Stimulated activated naive B cell treated with anti-CD40 and anti-IgM and Interleukin-4, amounts not matched to agents 10 μg/mL and 1 μg/mL and 100 μg/mL, for 72 hours (primary cell): ENCODE measurements around the gene ZNF586.
"Not testable (repeated sequence)": the region's sequence is repeated elsewhere in the genome, so short reads cannot be mapped to it uniquely, and the experiment has no call there.

Experiments used
- ATAC-seq, 2 donors: fragments of 150-1000 bp; cut with Tn5 transposase; replicated peaks; 2 replicates each; pipeline ENCODE4 v1.10.0; 2021; ENCODE audit warnings: moderate library complexity in 1 of 2
- DNase-seq: peaks from one replicate; pipeline ENCODE4 v3.0.0; 2021
- H3K27ac Mint-ChIP-seq: one replicate; pipeline ENCODE4 v1.8.0; 2022; ENCODE audit warnings: mild to moderate bottlenecking, mixed read lengths
- H3K27me3 Mint-ChIP-seq, 2 donors: one replicate each; pipeline ENCODE4 v1.8.0; 2022; ENCODE audit warnings: mixed read lengths in 2 of 2
- H3K36me3 Mint-ChIP-seq, 2 donors: one replicate each; pipeline ENCODE4 v1.8.0; 2022; ENCODE audit warnings: mixed read lengths in 2 of 2, mild to moderate bottlenecking in 1 of 2
- H3K4me1 Mint-ChIP-seq, 2 donors: one replicate each; pipeline ENCODE4 v1.8.0; 2022; ENCODE audit warnings: mixed read lengths in 2 of 2, mild to moderate bottlenecking in 1 of 2
- H3K4me3 Mint-ChIP-seq, 2 donors: one replicate each; pipeline ENCODE4 v1.8.0; 2022; ENCODE audit warnings: mild to moderate bottlenecking in 2 of 2, mixed read lengths in 2 of 2, moderate library complexity in 1 of 2
- H3K9me3 Mint-ChIP-seq, 2 donors: one replicate each; pipeline ENCODE4 v1.8.0; 2022; ENCODE audit warnings: mixed read lengths in 2 of 2, mild to moderate bottlenecking in 1 of 2

The ZNF586 gene

GRCh38 chr19:57773488-57773887, 4.0 kb downstream of the ZNF586 start:
- Mint-ChIP-seq H3K27ac (peak overlapping the region; percentile 65), H3K27me3 (no peaks in the 10 kb centered on the region), H3K9me3 (peaks cover 5 to 6% of the 10 kb centered on the region in 2 donors), H3K4me1 (peaks cover 44 to 82% of the 10 kb centered on the region in 2 donors), H3K4me3 (peak overlapping the region; percentile 56 to 59), H3K36me3 (peaks cover 55 to 76% of the 10 kb centered on the region in 2 donors)
- DNase-seq (no peak), ATAC-seq (no peak)

DNA sequence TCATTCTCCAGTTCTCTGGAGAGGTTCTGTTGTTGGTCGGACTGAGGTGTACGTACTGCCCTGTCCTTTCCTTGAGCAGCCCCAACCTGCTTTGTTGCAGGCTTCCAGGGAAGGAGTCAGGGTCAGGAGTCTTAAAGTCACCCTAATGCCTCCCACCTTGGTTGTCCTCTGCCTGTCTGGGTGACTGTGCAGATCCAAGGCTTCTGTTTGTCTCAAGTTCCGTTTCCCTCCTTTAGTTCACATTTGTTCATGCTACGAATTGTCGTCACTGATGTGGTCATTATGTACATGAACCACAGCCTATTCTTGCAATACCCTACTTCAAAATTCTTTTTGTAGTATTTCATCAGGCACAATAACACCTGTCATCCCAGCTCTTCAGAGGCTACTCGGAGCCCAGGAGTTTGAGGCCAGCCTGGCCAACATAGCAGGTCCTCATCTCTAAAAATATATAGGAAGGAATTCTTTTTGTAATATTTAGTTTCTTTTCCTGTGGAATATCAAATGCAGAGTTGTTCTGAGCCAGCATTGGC, 7.4 kb downstream of the ZNF586 start:
- Mint-ChIP-seq H3K27me3 (no peaks in the 10 kb centered on the region), H3K9me3 (peaks cover 12 to 14% of the 10 kb centered on the region in 2 donors), H3K4me1 (peaks cover 39 to 64% of the 10 kb centered on the region in 2 donors), H3K36me3 (peaks cover 68 to 84% of the 10 kb centered on the region in 2 donors), H3K27ac (peak overlapping the region; percentile 85), H3K4me3 (peak overlapping the region in 1 of 2 donors; percentile 54)
- DNase-seq (no peak), ATAC-seq (no peak)

DNA sequence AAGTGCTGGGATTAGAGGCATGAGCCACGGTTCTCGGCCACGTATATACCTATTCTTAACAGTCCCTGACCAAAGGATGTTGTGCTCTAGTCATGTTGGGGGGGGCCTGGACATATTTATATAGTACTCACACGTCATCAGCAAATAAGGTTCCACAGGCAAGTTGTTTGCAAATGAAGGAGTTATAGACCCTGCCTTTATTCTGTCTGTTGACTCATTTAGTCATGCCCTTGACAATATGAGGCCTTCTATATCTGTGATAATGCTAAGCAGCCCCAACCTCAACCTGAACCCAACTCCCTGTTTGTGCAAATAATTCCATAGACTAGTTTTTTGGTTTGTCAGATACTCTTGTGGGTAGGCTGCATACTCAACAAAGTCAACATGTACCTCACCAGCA, 8.9 kb downstream of the ZNF586 start:
- Mint-ChIP-seq H3K9me3 (peaks cover 12 to 14% of the 10 kb centered on the region in 2 donors), H3K4me1 (peaks cover 34 to 49% of the 10 kb centered on the region in 2 donors), H3K27ac (peak overlapping the region; percentile 17), H3K27me3 (no peaks in the 10 kb centered on the region), H3K36me3 (peaks cover 66 to 71% of the 10 kb centered on the region in 2 donors), H3K4me3 (no peak overlapping the region)
- DNase-seq (no peak), ATAC-seq (no peak)

DNA sequence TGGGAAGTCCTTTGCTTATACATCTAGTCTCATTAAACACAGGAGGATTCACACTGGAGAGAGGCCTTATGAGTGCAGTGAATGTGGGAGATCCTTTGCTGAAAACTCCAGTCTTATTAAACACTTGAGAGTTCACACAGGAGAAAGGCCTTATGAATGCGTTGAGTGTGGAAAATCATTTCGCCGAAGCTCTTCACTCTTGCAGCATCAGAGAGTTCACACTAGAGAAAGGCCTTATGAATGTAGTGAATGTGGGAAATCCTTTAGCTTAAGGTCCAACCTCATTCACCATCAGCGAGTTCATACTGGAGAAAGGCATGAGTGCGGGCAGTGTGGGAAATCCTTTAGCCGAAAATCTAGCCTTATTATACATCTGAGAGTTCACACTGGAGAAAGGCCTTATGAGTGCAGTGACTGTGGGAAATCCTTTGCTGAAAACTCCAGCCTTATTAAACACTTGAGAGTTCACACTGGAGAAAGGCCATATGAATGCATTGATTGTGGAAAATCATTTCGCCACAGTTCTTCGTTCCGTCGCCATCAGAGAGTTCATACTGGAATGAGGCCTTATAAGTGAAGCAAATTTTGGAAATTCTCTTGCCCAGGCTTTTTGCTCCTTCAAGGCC, 9.9 kb downstream of the ZNF586 start:
- Mint-ChIP-seq H3K4me3 (no peak overlapping the region), H3K36me3 (peaks cover 60 to 65% of the 10 kb centered on the region in 2 donors), H3K27me3 (no peaks in the 10 kb centered on the region), H3K27ac (no peak overlapping the region), H3K9me3 (peaks cover 9 to 10% of the 10 kb centered on the region in 2 donors), H3K4me1 (peaks cover 29 to 42% of the 10 kb centered on the region in 2 donors)
- DNase-seq, result no peak
- no peak for ATAC-seq

GRCh38 chr19:57786286-57786685, 16.8 kb downstream of the ZNF586 start:
- Mint-ChIP-seq H3K4me1 (peaks cover 10 to 20% of the 10 kb centered on the region in 2 donors), H3K27ac (peak overlapping the region; percentile 49), H3K27me3 (no peaks in the 10 kb centered on the region), H3K36me3 (peaks cover 37 to 50% of the 10 kb centered on the region in 2 donors), H3K9me3 (peaks cover 0 to 5% of the 10 kb centered on the region in 2 donors), H3K4me3 (no peak overlapping the region)
- DNase-seq, result no peak
- no peak for ATAC-seq

GRCh38 chr19:57786906-57787305, 17.4 kb downstream of the ZNF586 start:
- no peak overlapping the region for H3K4me3 Mint-ChIP-seq
- peaks cover 0 to 5% of the 10 kb centered on the region in 2 donors for H3K9me3 Mint-ChIP-seq
- DNase-seq, result no peak
- H3K27ac Mint-ChIP-seq, result no peak overlapping the region
- H3K4me1 Mint-ChIP-seq, result peaks cover 10 to 20% of the 10 kb centered on the region in 2 donors
- no peaks in the 10 kb centered on the region for H3K27me3 Mint-ChIP-seq
- peaks cover 36 to 54% of the 10 kb centered on the region in 2 donors for H3K36me3 Mint-ChIP-seq
- ATAC-seq, result no peak

GRCh38 chr19:57788114-57788692, 18.7 kb downstream of the ZNF586 start:
- peaks cover 10 to 20% of the 10 kb centered on the region in 2 donors for H3K4me1 Mint-ChIP-seq
- H3K27me3 Mint-ChIP-seq, result no peaks in the 10 kb centered on the region
- H3K4me3 Mint-ChIP-seq, result no peak overlapping the region
- peaks cover 0 to 5% of the 10 kb centered on the region in 2 donors for H3K9me3 Mint-ChIP-seq
- peak overlapping the region; percentile 84 for H3K27ac Mint-ChIP-seq
- no peak for ATAC-seq
- peaks cover 32 to 54% of the 10 kb centered on the region in 2 donors for H3K36me3 Mint-ChIP-seq
- DNase-seq, result no peak

GRCh38 chr19:57789288-57789687, 19.8 kb downstream of the ZNF586 start:
- H3K4me3 Mint-ChIP-seq, result no peak overlapping the region

GRCh38 chr19:57796580-57796979, 27.1 kb downstream of the ZNF586 start:
- Mint-ChIP-seq H3K36me3 (peaks cover 15 to 35% of the 10 kb centered on the region in 2 donors), H3K4me1 (peaks cover 9 to 27% of the 10 kb centered on the region in 2 donors)
- not testable (repeated sequence) for H3K27ac Mint-ChIP-seq, ATAC-seq, DNase-seq, H3K27me3 Mint-ChIP-seq, H3K4me3 Mint-ChIP-seq, H3K9me3 Mint-ChIP-seq

More at GRCh38 chr19:57789288-57789687, 19.8 kb downstream of the ZNF586 start:
- Mint-ChIP-seq H3K9me3 (peaks cover 0 to 5% of the 10 kb centered on the region in 2 donors), H3K36me3 (peaks cover 32 to 54% of the 10 kb centered on the region in 2 donors), H3K27ac (no peak overlapping the region), H3K4me1 (peaks cover 10 to 20% of the 10 kb centered on the region in 2 donors), H3K27me3 (no peaks in the 10 kb centered on the region)
- ATAC-seq (no peak), DNase-seq (no peak)

DNA sequence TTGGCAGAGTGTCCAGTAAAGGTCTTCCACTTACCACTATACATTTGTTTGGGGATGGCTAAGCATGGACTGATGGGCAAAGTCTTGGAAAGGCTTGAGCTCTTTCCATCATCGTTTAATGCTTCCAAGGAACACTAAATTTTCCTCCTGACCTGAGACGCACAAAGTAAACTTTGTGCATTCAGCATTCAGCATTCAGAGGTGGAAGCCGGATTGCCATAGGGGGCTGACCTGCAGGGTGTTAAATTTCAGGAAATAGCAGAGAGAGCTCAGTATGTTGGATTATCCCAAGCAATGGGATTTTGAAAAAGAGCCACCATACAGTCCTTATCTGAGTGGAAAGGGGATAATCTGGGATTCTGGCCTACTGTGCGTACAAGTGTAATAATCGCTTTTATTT, 31.2 kb downstream of the ZNF586 start:
- Mint-ChIP-seq H3K4me1 (peaks cover 34 to 62% of the 10 kb centered on the region in 2 donors), H3K9me3 (no peaks in the 10 kb centered on the region), H3K4me3 (no peak overlapping the region), H3K27me3 (no peaks in the 10 kb centered on the region), H3K27ac (no peak overlapping the region), H3K36me3 (peaks cover 12 to 40% of the 10 kb centered on the region in 2 donors)
- ATAC-seq (no peak), DNase-seq (no peak)

DNA sequence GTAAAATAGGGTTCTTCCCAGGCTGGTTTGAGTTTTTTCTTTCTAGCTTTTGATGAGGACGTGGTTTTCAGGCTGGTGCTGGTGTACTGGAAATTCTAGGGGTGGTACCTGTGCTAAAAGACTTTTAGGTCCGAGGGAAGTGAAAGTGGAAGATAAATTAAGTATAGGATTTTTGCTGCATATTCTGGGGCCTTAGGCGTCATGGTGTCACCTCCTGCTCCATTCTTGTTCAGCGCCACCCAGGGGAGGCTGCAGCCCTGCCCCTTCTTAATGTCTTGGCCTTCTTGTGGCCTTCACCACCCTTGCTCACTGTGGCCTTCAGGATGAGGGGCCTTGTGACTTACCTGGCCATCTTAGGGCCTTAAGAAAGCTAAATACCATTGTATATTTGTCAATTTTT, 32.8 kb downstream of the ZNF586 start:
- Mint-ChIP-seq H3K27me3 (no peaks in the 10 kb centered on the region), H3K36me3 (peaks cover 8 to 33% of the 10 kb centered on the region in 2 donors), H3K4me1 (peaks cover 33 to 62% of the 10 kb centered on the region in 2 donors), H3K27ac (peak overlapping the region; percentile 87), H3K9me3 (no peaks in the 10 kb centered on the region), H3K4me3 (peak overlapping the region in 1 of 2 donors; percentile 23)
- peak; percentile 29 for DNase-seq
- ATAC-seq, result peak; percentile 92 to 95

- Mint-ChIP-seq H3K9me3 (no peaks in the 10 kb centered on the region), H3K27me3 (no peaks in the 10 kb centered on the region), H3K36me3 (peaks cover 8 to 38% of the 10 kb centered on the region in 2 donors), H3K4me1 (peaks cover 33 to 60% of the 10 kb centered on the region in 2 donors), H3K4me3 (peak overlapping the region; percentile 84 to 85), H3K27ac (peak overlapping the region; percentile 91)
- ATAC-seq (no peak), DNase-seq (no peak)
These were observed 33.8 kb downstream of the ZNF586 start for GRCh38 chr19:57803265-57803593.

GRCh38 chr19:57803594-57804325, 34.3 kb downstream of the ZNF586 start:
- Mint-ChIP-seq H3K4me1 (peaks cover 31 to 54% of the 10 kb centered on the region in 2 donors), H3K9me3 (no peaks in the 10 kb centered on the region), H3K4me3 (peak overlapping the region; percentile 84 to 85), H3K27ac (peak overlapping the region; percentile 91), H3K36me3 (peaks cover 10 to 42% of the 10 kb centered on the region in 2 donors), H3K27me3 (no peaks in the 10 kb centered on the region)
- ATAC-seq, result peak; percentile 39 to 50
- DNase-seq, result no peak

- Mint-ChIP-seq H3K27me3 (no peaks in the 10 kb centered on the region), H3K36me3 (peaks cover 23 to 53% of the 10 kb centered on the region in 2 donors), H3K9me3 (no peaks in the 10 kb centered on the region), H3K4me3 (no peak overlapping the region), H3K4me1 (peaks cover 27 to 41% of the 10 kb centered on the region in 2 donors), H3K27ac (no peak overlapping the region)
- no peak for DNase-seq
- ATAC-seq, result no peak
These were observed 38.1 kb downstream of the ZNF586 start for GRCh38 chr19:57807541-57807940.
